ENCODE data around the gene GSN. TPM values are rescaled to one million over a fixed set of nuclear protein-coding genes. Genes with fewer than 3 reads are reported as not detected.

The GSN gene
- total and polyA plus RNA-seq, 2 of the 13 experiments (the other 11 are each of a cell fraction or from before 2014, with no cell fraction given): 294 to 307 TPM

GRCh38 chr9:121281614-121282276 lies 13.8 kb downstream of the GSN start (continued):
- TF ChIP-seq HNRNPL (IDR thresholded peaks at IDR 0.05; ENCODE audit: low read depth, low read length) (0 out of 2 replicates have a peak, but pooled peaks have one; percentile 52), RBFOX2 (IDR thresholded peaks at IDR 0.05; ENCODE audit: low read depth, low read length) (0 out of 2 replicates have a peak, but pooled peaks have one; percentile 20), PAXIP1 (CRISPR knock-in tag; conservative IDR thresholded peaks at IDR 0.05) (peak; percentile 60), HNRNPLL (IDR thresholded peaks at IDR 0.05; ENCODE audit: low read depth, low read length, poor library complexity, severe bottlenecking) (no peak), SP5 (CRISPR knock-in tag; IDR thresholded peaks at IDR 0.05; ENCODE audit: borderline replicate concordance, low read depth) (peak; percentile 97), ZNF614 (CRISPR knock-in tag; IDR thresholded peaks at IDR 0.05; ENCODE audit: borderline replicate concordance) (0 out of 2 replicates have a peak, but pooled peaks have one; percentile 46), EP300 (IDR thresholded peaks at IDR 0.05; ENCODE audit: low read depth in 2 of 2, low read length in 2 of 2) (peak; percentile 26 to 80; a peak in 2 of 4 replicates), EP300 (CRISPR knock-in tag; IDR thresholded peaks at IDR 0.05; ENCODE audit: borderline replicate concordance) (peak; percentile 76; the same call in 1 of the 2 replicates), NR2F6 (IDR thresholded peaks at IDR 0.05) (peak; percentile 14; the same call in 1 of the 2 replicates), NR2F6 (CRISPR knock-in tag; IDR thresholded peaks at IDR 0.05) (peak; percentile 79), ZNF317 (CRISPR knock-in tag; IDR thresholded peaks at IDR 0.05) (0 out of 2 replicates have a peak, but pooled peaks have one; percentile 28), ZNF646 (CRISPR knock-in tag; IDR thresholded peaks at IDR 0.05) (no peak), NCOA2 (CRISPR knock-in tag; IDR thresholded peaks at IDR 0.05) (peak; percentile 22; the same call in 1 of the 2 replicates), HMGA1 (CRISPR knock-in tag; conservative IDR thresholded peaks at IDR 0.05) (no peak), GATAD2A (CRISPR knock-in tag; IDR thresholded peaks at IDR 0.05) (peak; percentile 82), RFX3 (CRISPR knock-in tag; IDR thresholded peaks at IDR 0.05) (no peak), HDAC2 (CRISPR knock-in tag; IDR thresholded peaks at IDR 0.05) (peak; percentile 49; the same call in 1 of the 2 replicates), NFE2 (CRISPR knock-in tag; IDR thresholded peaks at IDR 0.05) (no peak), TBX3 (IDR thresholded peaks at IDR 0.05; ENCODE audit: borderline replicate concordance) (peak; percentile 71), ZNF629 (CRISPR knock-in tag; conservative IDR thresholded peaks at IDR 0.05) (peak; percentile 97)
- TF ChIP-seq, protein P1, sequence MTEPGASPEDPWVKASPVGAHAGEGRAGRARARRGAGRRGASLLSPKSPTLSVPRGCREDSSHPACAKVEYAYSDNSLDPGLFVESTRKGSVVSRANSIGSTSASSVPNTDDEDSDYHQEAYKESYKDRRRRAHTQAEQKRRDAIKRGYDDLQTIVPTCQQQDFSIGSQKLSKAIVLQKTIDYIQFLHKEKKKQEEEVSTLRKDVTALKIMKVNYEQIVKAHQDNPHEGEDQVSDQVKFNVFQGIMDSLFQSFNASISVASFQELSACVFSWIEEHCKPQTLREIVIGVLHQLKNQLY (CRISPR knock-in tag; IDR thresholded peaks at IDR 0.05): peak; percentile 52

Measured in HepG2 (cell line).